VCaP (cell line): ENCODE data around the gene AHI1.

Experiments
- H3K27ac ChIP-seq: fragments of 450-650 bp; 2 replicates; pipeline ENCODE4 v1.5.1; 2017
- CTCF ChIP-seq: fragments of 450-650 bp; conservative IDR thresholded peaks from 2 replicates; pipeline ENCODE4 v1.5.1; 2017; ENCODE audit warnings: mild to moderate bottlenecking, moderate library complexity

AHI1 gene

GRCh38 chr6:135534773-135535380, 37.3 kb upstream of the AHI1 start:
- no peak for TF ChIP-seq CTCF
- no peak overlapping the region for H3K27ac ChIP-seq

DNA sequence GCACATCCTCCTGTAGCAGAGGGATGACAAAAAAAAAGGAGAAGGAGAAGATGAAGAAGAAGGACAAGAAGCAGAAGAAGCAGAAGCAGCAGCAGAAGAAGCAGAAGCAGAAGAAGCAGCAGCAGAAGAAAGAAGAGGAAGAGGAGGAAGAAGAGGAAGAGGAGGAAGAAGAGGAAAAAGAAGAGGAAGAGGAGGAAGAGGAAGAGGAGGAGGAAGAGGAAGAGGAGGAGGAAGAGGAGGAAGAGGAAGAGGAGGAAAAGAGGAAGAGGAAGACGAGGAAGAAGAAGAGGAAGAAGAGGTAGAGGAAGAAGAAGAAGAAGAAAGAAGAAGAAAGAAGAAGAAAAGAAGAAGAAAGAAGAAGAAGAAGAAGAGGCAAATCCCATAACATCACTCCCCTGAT, 35.0 kb upstream of the AHI1 start:
- no peak for TF ChIP-seq CTCF
- no peak overlapping the region for H3K27ac ChIP-seq

DNA sequence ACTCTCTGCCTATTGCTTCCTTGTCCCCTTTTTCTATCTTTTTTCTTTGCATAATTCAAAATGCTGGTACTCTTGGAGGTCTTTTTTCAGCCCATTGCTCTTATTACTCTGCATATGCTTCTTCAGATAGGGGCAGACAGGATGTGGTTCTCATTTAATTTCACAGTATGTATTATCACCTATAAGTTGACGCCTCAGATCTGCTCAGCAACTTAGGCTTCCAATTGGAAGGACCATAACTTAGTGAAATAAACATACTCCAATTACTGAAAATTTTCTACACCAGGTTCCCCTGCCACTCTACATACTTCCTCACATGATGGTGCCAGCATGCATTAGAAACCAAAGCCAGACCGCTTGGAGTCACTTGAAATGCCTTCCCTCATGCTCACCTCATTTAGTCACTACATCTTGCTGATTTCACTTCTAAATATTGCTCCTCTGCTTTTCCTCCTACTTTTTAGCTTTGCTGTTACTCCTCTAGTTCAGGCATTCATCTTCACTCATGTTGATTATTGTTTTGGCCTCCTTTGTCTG, 34.5 kb upstream of the AHI1 start:
- TF ChIP-seq CTCF: no peak
- H3K27ac ChIP-seq: no peak overlapping the region

DNA sequence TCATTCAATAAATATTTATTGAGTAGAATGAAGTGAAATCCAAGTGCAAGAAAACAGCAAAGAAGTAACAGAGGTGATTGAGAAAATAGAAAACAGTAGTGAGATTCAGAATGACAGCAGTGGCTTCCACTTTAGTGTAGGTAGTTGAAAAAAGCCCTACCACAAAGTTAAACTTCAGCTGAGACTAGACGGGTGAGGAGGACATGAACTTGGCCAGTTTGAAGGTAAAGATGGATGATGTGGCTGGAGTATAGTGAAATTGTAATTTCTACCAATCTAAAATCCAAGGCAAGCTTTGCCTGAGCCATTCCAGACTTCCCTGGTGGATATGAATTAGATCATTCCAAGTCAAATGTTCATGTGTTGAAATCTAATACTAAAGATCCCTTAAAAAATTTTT, 32.6 kb upstream of the AHI1 start:
- no peak for TF ChIP-seq CTCF
- no peak overlapping the region for H3K27ac ChIP-seq

GRCh38 chr6:135527960-135528249, 30.4 kb upstream of the AHI1 start:
- no peak overlapping the region for H3K27ac ChIP-seq
- no peak for TF ChIP-seq CTCF

GRCh38 chr6:135527116-135527959, 29.8 kb upstream of the AHI1 start:
- TF ChIP-seq CTCF: no peak

DNA sequence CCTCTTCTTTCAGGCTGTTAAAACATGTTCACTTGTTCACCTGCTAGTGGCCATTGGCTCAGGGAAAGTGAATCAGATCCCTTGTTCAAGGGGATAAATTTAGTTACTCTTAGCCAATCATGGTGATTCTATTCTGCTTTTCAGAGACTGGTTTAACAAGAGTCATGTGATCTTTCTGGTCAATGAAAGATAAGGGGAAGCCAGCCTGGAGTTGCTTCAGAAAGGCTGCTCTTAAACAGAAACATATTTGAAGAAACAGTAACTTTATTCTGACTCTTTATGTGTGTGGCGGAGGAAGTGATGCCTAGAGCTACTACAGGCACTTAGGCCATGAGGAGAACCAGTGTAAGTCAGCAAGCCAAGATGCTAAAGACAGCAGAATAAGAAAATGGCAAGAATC, 28.1 kb upstream of the AHI1 start:
- no peak overlapping the region for H3K27ac ChIP-seq
- TF ChIP-seq CTCF: no peak

More at GRCh38 chr6:135527116-135527959, 29.8 kb upstream of the AHI1 start:
- no peak overlapping the region for H3K27ac ChIP-seq
